ENCODE results near the gene PTPRN2. TPM values are rescaled to one million over a fixed set of nuclear protein-coding genes. Genes with fewer than 3 reads are reported as not detected.

The PTPRN2 gene
- total RNA-seq, 1 experiment from 2014 or later, result not detected

GRCh38 chr7:157855016-157855415 is 732.6 kb downstream of the PTPRN2 start:
- H3K27me3 ChIP-seq (ENCODE audit: insufficient read depth, low read depth), result peaks cover 80% of the 10 kb centered on the region
- no TSS peak for BruUV-seq (replicated peaks)
- H2AFZ ChIP-seq, result no peak overlapping the region
- TF ChIP-seq EZH2 (IDR thresholded peaks at IDR 0.05; ENCODE audit: low read depth) (no peak), CTCF (conservative IDR thresholded peaks at IDR 0.05) (no peak)
- ChIA-PET CTCF (no interaction called here), POLR2A (ENCODE audit: unreplicated experiment) (no interaction called here)
- H3K9me3 ChIP-seq (ENCODE audit: insufficient read depth, low read depth), result no peaks in the 10 kb centered on the region
- H3K4me1 ChIP-seq (replicated peaks; ENCODE audit: insufficient read depth), result no peaks in the 10 kb centered on the region
- no peaks in the 10 kb centered on the region for H3K36me3 ChIP-seq (ENCODE audit: low read depth)
- H3K4me2 ChIP-seq, result no peak overlapping the region
- no peak overlapping the region for H3K27ac ChIP-seq
- peaks cover 8% of the 10 kb centered on the region; the same call in 1 of the 2 replicates for H4K20me1 ChIP-seq (ENCODE audit: insufficient read depth)
- no peak for DNase-seq
- no peaks in the 10 kb centered on the region for H3K79me2 ChIP-seq (ENCODE audit: low read depth)
- no peaks in the 10 kb centered on the region for H3F3A ChIP-seq (ENCODE audit: insufficient read depth, low read depth)
- intact Hi-C loops (cut with micrococcal nuclease; ENCODE audit: unreplicated experiment), result no loop called here
- H3K9me2 ChIP-seq (ENCODE audit: insufficient read depth), result no peaks in the 10 kb centered on the region
- no peak overlapping the region for H3K4me3 ChIP-seq

GRCh38 chr7:157854066-157854891 is 733.3 kb downstream of the PTPRN2 start:
- H3K27me3 ChIP-seq (ENCODE audit: insufficient read depth, low read depth), result peaks cover 86% of the 10 kb centered on the region
- H3K27ac ChIP-seq, result no peak overlapping the region
- no peaks in the 10 kb centered on the region for H3F3A ChIP-seq (ENCODE audit: insufficient read depth, low read depth)

GRCh38 chr7:157853789-157854065 is 733.9 kb downstream of the PTPRN2 start:
- Histone ChIP-seq H3F3A (ENCODE audit: insufficient read depth, low read depth) (no peaks in the 10 kb centered on the region), H3K27ac (no peak overlapping the region), H3K9me2 (ENCODE audit: insufficient read depth) (no peaks in the 10 kb centered on the region), H3K4me2 (no peak overlapping the region), H3K9me3 (ENCODE audit: insufficient read depth, low read depth) (no peaks in the 10 kb centered on the region), H3K79me2 (ENCODE audit: low read depth) (no peaks in the 10 kb centered on the region), H3K4me1 (replicated peaks; ENCODE audit: insufficient read depth) (no peaks in the 10 kb centered on the region), H3K36me3 (ENCODE audit: low read depth) (no peaks in the 10 kb centered on the region), H3K27me3 (ENCODE audit: insufficient read depth, low read depth) (peaks cover 91% of the 10 kb centered on the region), H3K4me3 (no peak overlapping the region), H4K20me1 (ENCODE audit: insufficient read depth) (peaks cover 8% of the 10 kb centered on the region; the same call in 1 of the 2 replicates), H2AFZ (no peak overlapping the region)
- CTCF ChIA-PET, result no interaction called here
- intact Hi-C loops (cut with micrococcal nuclease; ENCODE audit: unreplicated experiment), result no loop called here
- BruUV-seq (replicated peaks), result no TSS peak
- DNase-seq, result no peak
- POLR2A ChIA-PET (ENCODE audit: unreplicated experiment), result no interaction called here
- TF ChIP-seq CTCF (conservative IDR thresholded peaks at IDR 0.05) (no peak), EZH2 (IDR thresholded peaks at IDR 0.05; ENCODE audit: low read depth) (0 out of 2 replicates have a peak, but pooled peaks have one; percentile 22)

More at GRCh38 chr7:157854066-157854891, 733.3 kb downstream of the PTPRN2 start:
- no peaks in the 10 kb centered on the region for H3K79me2 ChIP-seq (ENCODE audit: low read depth)
- H2AFZ ChIP-seq, result no peak overlapping the region
- no peak for DNase-seq
- no peaks in the 10 kb centered on the region for H3K9me2 ChIP-seq (ENCODE audit: insufficient read depth)
- intact Hi-C loops (cut with micrococcal nuclease; ENCODE audit: unreplicated experiment), result no loop called here
- H3K4me1 ChIP-seq (replicated peaks; ENCODE audit: insufficient read depth), result no peaks in the 10 kb centered on the region
- TF ChIP-seq EZH2 (IDR thresholded peaks at IDR 0.05; ENCODE audit: low read depth) (0 out of 2 replicates have a peak, but pooled peaks have one; percentile 51), CTCF (conservative IDR thresholded peaks at IDR 0.05) (no peak)
- H3K4me2 ChIP-seq, result no peak overlapping the region
- no TSS peak for BruUV-seq (replicated peaks)
- ChIA-PET CTCF (no interaction called here), POLR2A (ENCODE audit: unreplicated experiment) (no interaction called here)
- H3K36me3 ChIP-seq (ENCODE audit: low read depth), result no peaks in the 10 kb centered on the region
- H3K9me3 ChIP-seq (ENCODE audit: insufficient read depth, low read depth), result no peaks in the 10 kb centered on the region
- no peak overlapping the region for H3K4me3 ChIP-seq
- H4K20me1 ChIP-seq (ENCODE audit: insufficient read depth), result peaks cover 8% of the 10 kb centered on the region; the same call in 1 of the 2 replicates

All from PC-9 (cell line).